Ovary (tissue), 3 donors: ENCODE measurements around the gene PRM1.

ENCODE experiments used
- EP300 ChIP-seq: sonication (generic); formaldehyde crosslinking; IDR thresholded peaks from one replicate; pipeline ENCODE4 v1.6.1; 2017; ENCODE audit warnings: antibody characterized with exemption
- TF ChIP-seq, protein P1 (sequence below), 3 donors: fragments of 450-650 bp in 2 of 3; fragments of 200-600 bp in 1 of 3; IDR thresholded peaks; one replicate each; pipeline versions ENCODE4 v1.5.1 to v1.8.0; 2016 to 2022; ENCODE audit warnings: antibody characterized with exemption in 3 of 3, mild to moderate bottlenecking in 1 of 3
- donor health status: DM: no; HTN: no; CAD: no.

DNA sequence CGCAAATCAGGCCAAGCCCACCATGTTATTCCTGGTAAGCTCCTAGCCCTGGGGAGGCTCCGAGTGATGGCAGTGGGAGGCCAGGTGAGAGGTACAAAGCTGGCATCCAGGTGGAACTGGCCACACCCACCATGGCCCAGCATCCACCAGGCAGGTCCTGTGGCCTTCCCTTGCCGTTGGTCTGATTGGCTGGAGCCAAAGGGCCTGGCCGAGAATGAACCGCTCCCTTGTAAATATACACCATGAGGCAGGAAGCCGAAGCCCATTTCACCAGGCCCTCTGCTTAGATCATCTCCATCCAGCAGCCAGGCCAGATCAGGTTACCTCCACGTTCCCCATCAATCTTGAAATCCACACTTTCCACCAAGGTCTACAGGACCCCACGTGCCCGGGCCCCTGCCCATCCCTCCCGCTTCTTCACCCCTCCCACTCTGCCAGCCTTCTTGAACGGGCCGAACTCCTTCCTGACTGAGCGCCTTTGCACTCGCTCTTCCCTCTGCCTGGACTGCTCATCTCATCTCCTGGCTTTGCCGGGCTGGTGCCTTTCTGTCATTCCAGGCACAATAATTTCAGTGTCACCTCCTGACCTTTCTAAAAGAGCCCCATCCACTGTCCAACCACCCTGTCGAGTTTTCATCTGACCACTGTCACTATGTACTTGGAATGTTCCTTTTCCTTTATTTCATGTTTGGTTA is 30.9 kb downstream of the PRM1 start:
- TF ChIP-seq, protein P1, sequence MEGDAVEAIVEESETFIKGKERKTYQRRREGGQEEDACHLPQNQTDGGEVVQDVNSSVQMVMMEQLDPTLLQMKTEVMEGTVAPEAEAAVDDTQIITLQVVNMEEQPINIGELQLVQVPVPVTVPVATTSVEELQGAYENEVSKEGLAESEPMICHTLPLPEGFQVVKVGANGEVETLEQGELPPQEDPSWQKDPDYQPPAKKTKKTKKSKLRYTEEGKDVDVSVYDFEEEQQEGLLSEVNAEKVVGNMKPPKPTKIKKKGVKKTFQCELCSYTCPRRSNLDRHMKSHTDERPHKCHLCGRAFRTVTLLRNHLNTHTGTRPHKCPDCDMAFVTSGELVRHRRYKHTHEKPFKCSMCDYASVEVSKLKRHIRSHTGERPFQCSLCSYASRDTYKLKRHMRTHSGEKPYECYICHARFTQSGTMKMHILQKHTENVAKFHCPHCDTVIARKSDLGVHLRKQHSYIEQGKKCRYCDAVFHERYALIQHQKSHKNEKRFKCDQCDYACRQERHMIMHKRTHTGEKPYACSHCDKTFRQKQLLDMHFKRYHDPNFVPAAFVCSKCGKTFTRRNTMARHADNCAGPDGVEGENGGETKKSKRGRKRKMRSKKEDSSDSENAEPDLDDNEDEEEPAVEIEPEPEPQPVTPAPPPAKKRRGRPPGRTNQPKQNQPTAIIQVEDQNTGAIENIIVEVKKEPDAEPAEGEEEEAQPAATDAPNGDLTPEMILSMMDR (IDR thresholded peaks at IDR 0.05) = no peak
- TF ChIP-seq EP300 = no peak
